ENCODE results near the gene ANKS1B. TPM values are rescaled to one million over a fixed set of nuclear protein-coding genes. Genes with fewer than 3 reads are reported as not detected.

ANKS1B gene
- total RNA-seq, 1 donor from 2014 or later: 0.46 TPM

DNA sequence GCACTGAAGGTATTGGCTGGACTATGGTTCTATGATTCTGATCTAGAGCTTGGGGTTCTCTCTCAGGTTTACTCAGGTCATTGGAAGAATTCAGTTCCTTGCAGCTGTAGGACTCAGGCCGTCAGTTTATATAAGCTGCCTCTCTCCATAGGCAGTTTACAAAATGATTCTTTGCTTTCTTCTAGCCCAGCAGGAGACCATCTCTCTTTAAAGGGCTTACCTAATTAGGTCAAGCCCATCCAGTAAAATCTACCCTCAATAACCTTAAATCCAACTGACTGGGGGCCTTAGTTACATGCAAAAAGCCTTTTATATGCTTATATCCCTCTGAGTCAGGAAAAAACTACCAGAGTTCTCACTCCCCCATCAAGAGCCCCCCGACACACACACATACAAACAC is 417.7 kb downstream of the ANKS1B start:
- DNase-seq (ENCODE audit: low read depth): no peak
- TF ChIP-seq, protein P1, sequence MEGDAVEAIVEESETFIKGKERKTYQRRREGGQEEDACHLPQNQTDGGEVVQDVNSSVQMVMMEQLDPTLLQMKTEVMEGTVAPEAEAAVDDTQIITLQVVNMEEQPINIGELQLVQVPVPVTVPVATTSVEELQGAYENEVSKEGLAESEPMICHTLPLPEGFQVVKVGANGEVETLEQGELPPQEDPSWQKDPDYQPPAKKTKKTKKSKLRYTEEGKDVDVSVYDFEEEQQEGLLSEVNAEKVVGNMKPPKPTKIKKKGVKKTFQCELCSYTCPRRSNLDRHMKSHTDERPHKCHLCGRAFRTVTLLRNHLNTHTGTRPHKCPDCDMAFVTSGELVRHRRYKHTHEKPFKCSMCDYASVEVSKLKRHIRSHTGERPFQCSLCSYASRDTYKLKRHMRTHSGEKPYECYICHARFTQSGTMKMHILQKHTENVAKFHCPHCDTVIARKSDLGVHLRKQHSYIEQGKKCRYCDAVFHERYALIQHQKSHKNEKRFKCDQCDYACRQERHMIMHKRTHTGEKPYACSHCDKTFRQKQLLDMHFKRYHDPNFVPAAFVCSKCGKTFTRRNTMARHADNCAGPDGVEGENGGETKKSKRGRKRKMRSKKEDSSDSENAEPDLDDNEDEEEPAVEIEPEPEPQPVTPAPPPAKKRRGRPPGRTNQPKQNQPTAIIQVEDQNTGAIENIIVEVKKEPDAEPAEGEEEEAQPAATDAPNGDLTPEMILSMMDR (conservative IDR thresholded peaks at IDR 0.05; ENCODE audit: low read depth, low read length): no peak
- no peak overlapping the region for H3K4me3 ChIP-seq (ENCODE audit: low read depth, low read length)

DNA sequence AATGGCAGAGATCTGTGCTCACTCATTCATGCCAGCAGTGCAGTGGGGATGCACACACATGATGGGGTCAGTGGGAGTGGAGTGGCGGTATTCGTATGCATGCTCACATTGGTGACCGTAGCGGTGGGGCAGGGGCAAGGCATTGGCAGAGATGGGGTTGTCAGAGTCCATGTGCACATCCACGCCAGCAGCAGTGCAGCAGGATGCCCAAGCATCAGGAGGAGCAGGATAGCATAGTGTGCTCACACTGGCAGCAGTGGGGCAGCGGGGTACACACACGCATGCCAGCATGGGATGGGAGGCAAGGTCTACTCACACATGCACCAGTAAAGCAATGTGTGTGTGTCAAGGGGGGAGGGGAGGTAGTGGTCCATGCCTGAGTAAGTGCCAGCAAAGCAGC is 426.6 kb downstream of the ANKS1B start:
- TF ChIP-seq, protein P1 (conservative IDR thresholded peaks at IDR 0.05; ENCODE audit: low read depth, low read length): no peak
- no peak for DNase-seq (ENCODE audit: low read depth)

DNA sequence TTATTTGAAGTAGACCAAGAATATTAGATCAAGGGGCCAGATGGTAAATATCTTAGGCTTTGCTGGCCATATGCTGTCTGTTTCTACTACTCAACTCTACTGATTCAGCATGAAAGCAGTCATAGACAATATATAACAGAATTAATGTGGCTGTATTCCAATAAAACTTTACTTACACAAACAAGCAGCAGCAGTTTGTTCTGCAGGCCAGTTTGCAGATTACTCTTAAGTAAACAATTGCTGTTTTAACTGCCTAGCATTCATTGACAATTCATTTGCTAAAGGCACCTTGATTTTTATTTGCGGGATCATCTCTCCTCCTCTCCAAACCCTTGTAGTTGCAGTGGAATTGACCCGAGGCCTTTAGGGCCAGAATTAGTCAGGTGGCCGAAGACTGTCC is 431.3 kb downstream of the ANKS1B start:
- H3K4me3 ChIP-seq (ENCODE audit: low read depth, low read length): no peak overlapping the region
- DNase-seq (ENCODE audit: low read depth): peak; percentile 16
- TF ChIP-seq, protein P1 (conservative IDR thresholded peaks at IDR 0.05; ENCODE audit: low read depth, low read length): no peak

More for the DNA sequence above, 426.6 kb downstream of the ANKS1B start:
- H3K4me3 ChIP-seq (ENCODE audit: low read depth, low read length): no peak overlapping the region

DNA sequence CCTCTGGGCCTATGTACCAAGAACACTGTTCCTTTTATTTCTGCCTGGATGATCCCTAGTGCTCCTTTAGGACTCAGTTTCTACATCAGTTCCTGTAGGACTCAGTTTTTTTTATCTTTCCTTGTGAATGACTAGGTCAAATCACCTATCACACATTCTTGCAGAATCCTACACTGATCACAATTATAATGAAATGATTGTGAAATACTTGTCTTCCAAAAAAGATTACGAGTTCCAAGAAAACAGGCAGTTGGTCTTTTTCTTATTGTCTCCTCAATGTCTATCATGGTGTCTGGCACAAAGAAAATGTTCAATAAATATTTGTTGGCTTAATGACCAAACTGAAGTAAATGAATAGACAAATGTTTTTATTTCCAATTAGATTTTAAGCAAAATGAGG is 432.7 kb downstream of the ANKS1B start:
- H3K4me3 ChIP-seq (ENCODE audit: low read depth, low read length): no peak overlapping the region
- no peak for DNase-seq (ENCODE audit: low read depth)
- TF ChIP-seq, protein P1 (conservative IDR thresholded peaks at IDR 0.05; ENCODE audit: low read depth, low read length): no peak

DNA sequence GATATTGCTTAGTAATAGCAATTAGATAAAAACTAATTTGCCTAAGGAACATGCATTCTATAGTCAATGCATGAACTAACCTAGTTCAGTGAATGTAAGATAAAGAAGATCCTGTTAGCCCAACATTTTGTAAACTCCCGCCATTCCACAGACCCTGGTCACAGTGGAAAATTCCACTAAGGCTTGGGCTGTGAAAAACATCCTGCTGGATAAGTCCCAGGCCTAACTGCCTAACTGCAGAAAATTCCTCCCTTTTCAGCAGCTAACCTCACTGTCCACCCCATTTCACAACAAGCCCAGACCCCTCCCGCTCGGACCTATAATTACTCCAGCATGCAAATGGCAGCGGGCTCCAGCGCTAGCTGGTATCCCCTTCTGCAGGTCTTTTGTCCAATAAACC is 435.1 kb downstream of the ANKS1B start:
- no peak for DNase-seq (ENCODE audit: low read depth)
- TF ChIP-seq, protein P1 (conservative IDR thresholded peaks at IDR 0.05; ENCODE audit: low read depth, low read length): no peak
- H3K4me3 ChIP-seq (ENCODE audit: low read depth, low read length): no peak overlapping the region

DNA sequence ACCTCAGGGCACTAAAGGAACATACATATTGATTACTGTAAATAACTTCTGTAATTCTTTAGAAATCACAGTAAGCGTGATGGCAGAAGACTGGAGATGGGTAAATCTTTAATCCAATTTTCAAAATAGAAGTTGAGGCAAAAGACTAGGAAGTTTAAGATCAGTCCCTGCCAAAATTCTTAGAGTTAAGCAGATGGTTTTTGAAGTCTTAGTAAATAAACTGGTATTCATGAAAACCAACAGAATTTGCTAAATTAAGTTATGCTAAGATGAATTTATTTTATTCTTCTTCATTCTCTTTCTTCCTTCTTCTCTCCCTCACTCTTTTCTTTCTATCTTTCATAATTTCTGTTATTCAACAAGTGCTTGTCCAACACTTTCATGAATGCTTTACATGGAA is 435.5 kb downstream of the ANKS1B start:
- H3K4me3 ChIP-seq (ENCODE audit: low read depth, low read length): no peak overlapping the region
- TF ChIP-seq, protein P1 (conservative IDR thresholded peaks at IDR 0.05; ENCODE audit: low read depth, low read length): no peak
- no peak for DNase-seq (ENCODE audit: low read depth)

DNA sequence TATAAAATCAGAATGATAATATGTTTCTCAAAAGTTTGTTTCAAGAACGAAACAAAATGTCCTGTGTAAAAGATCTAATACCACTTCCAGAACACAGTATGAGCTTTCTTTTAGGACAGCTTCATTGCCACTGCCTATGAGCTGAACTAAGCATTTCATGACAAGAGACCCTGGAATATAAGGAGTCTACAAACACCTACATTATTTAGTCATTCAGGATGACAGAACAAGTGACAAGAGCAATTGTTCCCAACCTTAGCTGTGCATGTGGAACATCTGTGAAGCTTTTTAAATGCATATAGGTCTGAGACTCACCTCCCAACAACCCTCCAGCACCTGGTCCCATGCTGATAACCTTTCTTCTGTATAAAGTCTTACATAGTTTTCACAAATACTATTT is 440.3 kb downstream of the ANKS1B start:
- H3K4me3 ChIP-seq (ENCODE audit: low read depth, low read length): no peak overlapping the region
- DNase-seq (ENCODE audit: low read depth): no peak
- TF ChIP-seq, protein P1 (conservative IDR thresholded peaks at IDR 0.05; ENCODE audit: low read depth, low read length): no peak
